ENCODE results near the gene ARSJ.
"Not testable (repeated sequence)": the region's sequence is repeated elsewhere in the genome, so short reads cannot be mapped to it uniquely, and the experiment has no call there.

ARSJ gene

GRCh38 chr4:113979148-113979904, at the start of gene ARSJ:
ARSJ (minus strand) TSS chr4:113979647; CDS start chr4:113978834, 813 bp downstream.
- DNase-seq, result no peak

- no peak for DNase-seq
These were observed 48.6 kb upstream of the ARSJ start for GRCh38 chr4:114028071-114028470.

DNA sequence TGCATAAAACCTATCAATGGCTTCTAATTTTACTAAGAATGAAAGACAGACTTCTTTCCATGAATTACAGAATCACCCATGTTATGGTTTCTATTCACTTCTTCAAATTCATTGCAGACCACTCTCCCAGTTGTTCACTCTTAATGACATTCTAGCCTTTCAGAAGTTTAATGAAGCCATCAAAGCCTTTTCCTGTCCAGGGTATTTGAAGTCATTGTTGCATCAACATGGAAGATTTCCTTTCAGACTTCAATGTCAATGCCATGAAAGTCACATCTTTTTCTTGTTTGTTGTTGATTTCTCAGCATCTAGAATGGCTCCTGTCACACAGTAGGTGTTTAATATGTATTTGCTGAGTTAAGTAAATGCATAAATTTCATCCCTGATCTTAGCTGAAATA, 48.1 kb upstream of the ARSJ start:
- no peak for DNase-seq

GRCh38 chr4:114026447-114026846, 47.0 kb upstream of the ARSJ start:
- DNase-seq, result no peak

- no peak for DNase-seq
These were observed 45.8 kb upstream of the ARSJ start for GRCh38 chr4:114025176-114025777.

DNA sequence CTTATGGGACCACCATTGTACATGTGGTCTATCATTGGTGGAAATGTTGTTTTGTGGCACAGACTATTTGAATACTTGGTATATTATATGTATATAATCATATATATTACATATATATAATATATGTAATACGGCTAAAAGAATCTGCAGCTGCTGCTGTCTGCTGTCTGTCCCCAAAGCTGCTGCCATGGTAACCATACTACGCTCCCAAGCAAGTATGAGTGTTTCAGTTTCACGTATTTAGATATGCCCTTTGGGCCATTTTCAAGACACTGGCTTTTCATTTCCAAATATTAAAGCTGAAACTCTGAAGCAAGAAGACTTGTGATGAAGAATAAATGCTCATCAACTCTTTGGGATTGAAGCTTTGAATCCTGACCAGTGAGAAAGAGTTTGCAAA, 42.0 kb upstream of the ARSJ start:
- DNase-seq, result no peak

GRCh38 chr4:114019969-114020358, 40.5 kb upstream of the ARSJ start:
- no peak for DNase-seq

DNA sequence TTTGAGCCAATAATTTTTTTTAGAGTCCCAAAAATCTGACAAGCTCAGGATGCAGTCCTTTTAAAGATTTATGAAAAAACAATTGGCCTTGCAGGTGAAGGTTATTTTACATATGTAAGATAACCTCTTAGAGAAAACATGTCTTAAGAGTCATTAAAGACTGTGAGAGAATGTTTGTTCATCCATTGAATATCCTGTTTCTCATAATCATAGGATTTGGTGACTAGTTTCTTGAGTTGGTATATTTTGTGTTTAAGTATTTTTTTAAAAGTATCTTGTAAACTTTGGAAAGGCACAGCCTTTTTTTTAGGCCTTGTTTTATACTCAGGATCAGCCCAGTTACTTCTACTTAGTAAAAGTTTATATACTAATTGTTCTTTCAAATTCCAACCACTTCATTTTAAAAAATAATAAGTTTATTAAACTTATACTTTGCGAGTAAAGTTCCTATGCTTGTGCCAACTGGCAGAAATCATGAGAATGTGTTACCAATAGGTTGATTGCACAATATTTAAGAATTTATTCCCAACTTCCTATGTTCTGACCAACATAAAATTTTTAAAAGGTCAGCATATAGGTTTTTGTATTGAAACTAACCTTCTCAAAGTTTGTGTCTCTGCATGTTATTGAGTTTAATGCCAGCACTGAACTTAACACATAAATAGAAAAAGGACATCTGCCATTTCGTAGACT, 40.0 kb upstream of the ARSJ start:
- no peak for DNase-seq

- no peak for DNase-seq
These were observed 37.9 kb upstream of the ARSJ start for GRCh38 chr4:114017120-114017917.

DNA sequence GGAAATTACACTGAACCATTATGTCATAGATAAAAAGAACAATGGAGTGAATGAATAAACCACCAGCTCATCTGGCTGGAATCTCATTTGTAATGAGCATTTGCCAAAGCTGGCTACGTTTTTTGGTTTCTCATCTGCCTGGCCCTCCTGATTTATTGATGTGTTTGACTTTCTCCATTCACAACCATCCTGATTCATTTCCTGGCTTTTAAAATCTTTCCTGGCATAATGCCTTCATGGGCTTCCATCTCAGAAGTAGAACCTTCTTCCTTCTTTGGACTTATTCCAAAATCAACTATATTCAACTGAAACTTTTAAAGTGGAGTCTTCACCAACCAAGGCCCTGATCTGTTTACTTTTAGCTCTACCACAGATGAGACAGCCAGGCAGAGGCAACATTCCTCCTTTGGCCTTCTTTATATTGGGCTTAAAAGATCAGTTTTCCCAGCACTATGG, 36.0 kb upstream of the ARSJ start:
- DNase-seq, result no peak

DNA sequence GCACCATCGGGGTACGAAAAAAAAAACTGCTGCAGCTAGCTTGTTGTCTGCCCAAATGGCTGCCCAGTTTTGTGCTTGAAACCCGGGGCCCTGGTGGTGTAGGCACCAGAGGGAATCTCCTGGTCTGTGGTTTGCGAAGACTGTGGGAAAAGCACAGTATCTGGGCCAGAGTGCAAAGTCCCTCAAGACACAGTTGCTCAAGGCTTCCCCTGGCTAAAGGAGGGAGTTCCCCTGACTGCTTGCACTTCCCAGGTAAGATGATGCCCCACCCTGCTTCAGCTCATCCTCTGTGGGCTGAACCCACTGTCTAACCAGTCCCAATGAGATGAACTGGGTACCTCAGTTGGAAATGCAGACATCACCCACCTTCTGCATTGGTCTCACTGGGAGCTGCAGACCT, 33.8 kb upstream of the ARSJ start:
- DNase-seq, result not testable (repeated sequence)

- no peak for DNase-seq
These were observed 33.3 kb upstream of the ARSJ start for GRCh38 chr4:114012749-114013148.

GRCh38 chr4:114005569-114006442, 26.4 kb upstream of the ARSJ start:
- no peak for DNase-seq

DNA sequence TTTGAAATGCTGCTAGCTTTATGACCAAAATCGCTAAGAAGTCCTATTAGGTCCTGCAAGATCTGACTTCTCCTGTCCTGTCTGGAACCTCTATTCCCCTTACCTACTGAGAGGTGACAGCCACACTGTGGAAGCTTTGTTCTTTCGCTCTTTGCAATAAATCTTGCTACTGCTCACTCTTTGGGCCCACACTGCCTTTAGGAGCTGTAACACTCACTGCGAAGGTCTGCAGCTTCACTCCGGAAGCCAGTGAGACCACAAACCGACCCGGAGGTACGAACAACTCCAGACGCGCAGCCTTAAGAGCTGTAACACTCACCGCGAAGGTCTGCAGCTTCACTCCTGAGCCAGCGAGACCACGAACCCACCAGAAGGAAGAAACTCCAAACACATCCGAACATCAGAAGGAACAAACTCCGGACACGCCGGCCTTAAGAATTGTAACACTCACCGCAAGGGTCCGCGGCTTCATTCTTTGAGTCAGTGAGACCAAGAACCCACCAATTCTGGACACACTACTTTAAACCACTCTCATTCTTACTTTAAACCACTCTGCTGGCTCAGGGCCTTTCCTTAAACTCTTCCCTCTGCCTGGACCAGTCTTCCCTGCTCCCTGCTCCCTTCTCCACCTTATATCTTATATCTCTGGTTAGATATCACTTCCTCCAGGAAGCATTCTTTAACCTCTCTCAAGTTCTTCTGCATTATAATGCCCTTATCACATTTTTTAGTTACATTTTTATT, 25.2 kb upstream of the ARSJ start:
- DNase-seq, result not testable (repeated sequence)

DNA sequence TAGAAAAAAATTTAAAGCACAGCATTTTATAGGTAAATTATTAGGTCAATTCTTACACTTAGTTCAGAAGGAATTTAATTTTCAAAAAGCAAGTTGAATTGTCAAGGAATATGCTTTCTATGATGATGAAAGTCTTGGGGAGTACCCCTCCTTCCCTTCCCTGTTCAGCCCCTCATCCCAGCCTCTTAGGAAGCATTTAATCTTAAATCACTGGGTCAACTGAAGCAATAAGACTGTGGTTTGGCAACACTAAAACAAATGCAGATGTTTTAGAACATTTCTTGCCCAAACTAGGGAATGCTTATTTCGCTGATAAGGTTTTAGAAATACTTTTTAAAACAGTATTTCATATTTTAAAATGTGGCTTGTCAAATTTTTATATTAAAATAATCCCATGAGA, 19.1 kb upstream of the ARSJ start:
- no peak for DNase-seq

- DNase-seq, result no peak
These were observed 18.6 kb upstream of the ARSJ start for GRCh38 chr4:113998079-113998478.

DNA sequence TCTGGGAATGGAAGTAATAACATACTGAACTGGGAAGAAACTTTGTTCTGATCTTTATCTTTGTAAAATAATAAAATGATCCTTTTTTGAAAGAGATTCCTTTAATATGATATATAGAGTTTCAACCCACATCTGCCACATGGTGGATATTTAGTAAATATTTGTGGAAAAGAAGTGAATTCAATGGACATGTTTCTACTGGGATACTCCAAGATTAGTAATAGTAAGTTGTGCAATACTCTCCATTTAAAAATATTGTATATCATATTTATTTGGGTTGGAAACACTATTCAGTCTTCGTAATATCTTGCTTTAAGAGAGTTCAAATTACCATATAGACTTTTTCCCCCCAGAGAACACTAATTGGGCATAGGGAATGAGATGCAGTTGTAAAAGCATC, 17.8 kb upstream of the ARSJ start:
- DNase-seq, result no peak

DNA sequence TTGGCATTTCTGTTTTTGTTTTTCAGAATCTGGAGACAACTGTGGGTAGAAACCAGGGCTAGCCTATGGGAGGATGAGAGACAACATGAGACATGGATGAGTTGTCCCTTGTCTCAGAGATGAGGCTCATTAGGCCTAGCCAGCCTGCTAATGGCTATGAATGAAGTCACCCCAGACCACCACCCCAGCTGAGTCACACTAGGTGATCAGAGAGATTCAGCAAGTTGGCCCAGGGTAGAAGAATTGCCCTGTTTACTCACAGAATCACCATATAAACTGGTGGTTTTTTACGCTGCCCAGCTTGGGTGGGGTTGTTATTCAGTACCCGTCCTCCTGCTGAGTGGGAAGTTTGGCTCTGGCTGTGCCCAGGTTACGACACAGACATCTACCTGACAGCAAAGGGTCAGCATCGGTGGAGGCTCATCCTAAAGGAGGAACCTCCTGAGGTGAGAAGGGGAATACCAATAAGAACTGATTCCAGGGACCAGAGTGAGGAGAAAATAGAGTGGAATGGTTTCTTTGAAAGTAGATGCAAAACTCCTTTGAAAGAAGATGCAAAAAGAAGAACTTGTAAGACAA, 17.2 kb upstream of the ARSJ start:
- DNase-seq, result no peak

DNA sequence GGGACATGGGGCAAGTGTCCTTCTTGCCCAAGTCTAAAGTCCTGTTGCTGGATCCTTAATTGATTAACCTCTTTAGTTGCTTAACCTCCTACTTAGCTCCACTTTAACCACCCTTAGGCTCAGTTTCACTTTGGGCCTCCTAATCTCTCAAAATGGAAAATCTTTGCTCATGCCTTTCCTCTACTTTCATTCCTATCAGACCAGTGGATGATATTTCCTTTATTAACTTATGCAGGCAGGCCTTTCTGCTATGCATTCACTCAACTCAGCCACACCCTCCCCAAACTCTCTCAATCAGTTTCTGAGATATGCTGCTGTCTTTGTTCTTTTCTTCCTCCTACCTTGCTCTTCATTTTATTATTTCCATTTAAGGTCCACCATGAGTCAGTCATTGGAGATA, 14.4 kb upstream of the ARSJ start:
- DNase-seq, result no peak

- no peak for DNase-seq
These were observed 11.4 kb upstream of the ARSJ start for GRCh38 chr4:113990886-113991285.

DNA sequence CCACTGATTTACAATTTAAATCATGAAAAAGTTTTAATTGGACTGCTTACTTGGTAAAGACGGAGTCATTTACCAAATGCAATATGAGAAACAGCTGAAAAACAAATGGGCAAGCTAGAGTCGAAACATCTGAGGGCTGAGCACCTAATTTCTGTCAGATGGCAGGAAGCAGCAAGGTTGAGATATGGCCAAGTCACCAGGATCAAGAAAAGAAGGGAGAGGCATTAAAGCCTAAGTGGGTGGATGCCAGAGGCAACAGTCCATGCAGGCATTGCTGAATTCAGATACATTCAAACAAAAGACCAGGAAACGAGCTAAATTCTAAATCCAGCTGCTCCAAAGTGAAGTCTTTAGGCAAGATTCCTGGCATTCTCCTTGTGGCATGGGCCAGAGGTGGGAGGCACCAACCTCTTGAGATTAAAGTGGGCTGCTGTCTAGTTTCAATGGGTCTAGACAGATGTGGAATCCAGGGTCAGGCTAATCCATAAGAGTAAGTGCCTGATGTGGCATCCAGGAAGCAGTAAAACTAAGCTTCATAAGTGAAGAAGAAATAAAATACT, 8.0 kb upstream of the ARSJ start:
- no peak for DNase-seq

Measured in NCI-H1694 (cell line).